ENCODE measurements around the gene PIGP.

DNA sequence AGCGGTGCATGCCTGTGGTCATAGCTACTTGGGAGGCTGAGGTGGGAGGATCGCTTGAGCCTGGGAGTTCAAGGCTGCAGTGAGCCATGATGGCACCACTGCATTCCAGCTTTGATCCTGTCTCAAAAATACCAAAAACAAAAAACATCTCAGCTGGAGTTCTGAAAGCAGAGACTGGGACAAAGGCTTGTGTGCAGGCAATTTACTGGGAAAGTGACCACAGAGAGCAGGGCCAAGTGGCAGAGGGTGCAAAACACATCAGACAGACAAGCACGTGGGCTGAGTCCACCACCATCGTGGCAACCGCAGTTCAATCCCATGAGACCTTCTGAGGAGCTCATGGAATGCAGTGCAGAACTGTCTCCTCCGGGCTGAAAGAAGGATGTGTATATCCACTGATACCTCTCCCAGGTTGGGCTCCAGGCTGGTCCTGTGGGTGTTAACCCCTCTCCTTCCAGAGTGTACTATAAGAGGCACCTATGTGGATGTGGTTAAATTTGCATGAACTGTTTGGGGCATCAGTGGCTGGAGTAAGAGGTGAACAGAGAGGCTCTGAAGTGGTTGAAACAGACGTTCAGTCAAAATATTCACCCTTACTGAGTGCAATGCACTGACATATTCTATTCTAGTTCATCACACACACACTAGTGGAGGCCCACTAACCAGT, 10.8 kb downstream of the PIGP start:
- no peak for TF ChIP-seq POLR2A (IDR thresholded peaks at IDR 0.05)
- TF ChIP-seq, protein P1, sequence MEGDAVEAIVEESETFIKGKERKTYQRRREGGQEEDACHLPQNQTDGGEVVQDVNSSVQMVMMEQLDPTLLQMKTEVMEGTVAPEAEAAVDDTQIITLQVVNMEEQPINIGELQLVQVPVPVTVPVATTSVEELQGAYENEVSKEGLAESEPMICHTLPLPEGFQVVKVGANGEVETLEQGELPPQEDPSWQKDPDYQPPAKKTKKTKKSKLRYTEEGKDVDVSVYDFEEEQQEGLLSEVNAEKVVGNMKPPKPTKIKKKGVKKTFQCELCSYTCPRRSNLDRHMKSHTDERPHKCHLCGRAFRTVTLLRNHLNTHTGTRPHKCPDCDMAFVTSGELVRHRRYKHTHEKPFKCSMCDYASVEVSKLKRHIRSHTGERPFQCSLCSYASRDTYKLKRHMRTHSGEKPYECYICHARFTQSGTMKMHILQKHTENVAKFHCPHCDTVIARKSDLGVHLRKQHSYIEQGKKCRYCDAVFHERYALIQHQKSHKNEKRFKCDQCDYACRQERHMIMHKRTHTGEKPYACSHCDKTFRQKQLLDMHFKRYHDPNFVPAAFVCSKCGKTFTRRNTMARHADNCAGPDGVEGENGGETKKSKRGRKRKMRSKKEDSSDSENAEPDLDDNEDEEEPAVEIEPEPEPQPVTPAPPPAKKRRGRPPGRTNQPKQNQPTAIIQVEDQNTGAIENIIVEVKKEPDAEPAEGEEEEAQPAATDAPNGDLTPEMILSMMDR (IDR thresholded peaks at IDR 0.05), result no peak

All from lower leg skin (tissue), 3 donors.